OCI-LY7 (cell line): ENCODE results near the gene NEK9.

ENCODE experiments used
- EZH2phosphoT487 ChIP-seq: fragments of 200-600 bp; sonication (generic); IDR thresholded peaks from 2 replicates; pipeline ENCODE4 v1.6.1; 2018; ENCODE audit warnings: low read depth, borderline replicate concordance, mild to moderate bottlenecking, mixed run types, antibody characterized with exemption, low read length, moderate library complexity, mixed read lengths
- TF ChIP-seq, protein P1 (sequence below): fragments of 200-600 bp; sonication (generic); conservative IDR thresholded peaks from 2 replicates; pipeline ENCODE4 v1.5.1; 2014; ENCODE audit warnings: mild to moderate bottlenecking, antibody characterized with exemption, low read length, moderate library complexity, mixed read lengths

- TF ChIP-seq, protein P1, sequence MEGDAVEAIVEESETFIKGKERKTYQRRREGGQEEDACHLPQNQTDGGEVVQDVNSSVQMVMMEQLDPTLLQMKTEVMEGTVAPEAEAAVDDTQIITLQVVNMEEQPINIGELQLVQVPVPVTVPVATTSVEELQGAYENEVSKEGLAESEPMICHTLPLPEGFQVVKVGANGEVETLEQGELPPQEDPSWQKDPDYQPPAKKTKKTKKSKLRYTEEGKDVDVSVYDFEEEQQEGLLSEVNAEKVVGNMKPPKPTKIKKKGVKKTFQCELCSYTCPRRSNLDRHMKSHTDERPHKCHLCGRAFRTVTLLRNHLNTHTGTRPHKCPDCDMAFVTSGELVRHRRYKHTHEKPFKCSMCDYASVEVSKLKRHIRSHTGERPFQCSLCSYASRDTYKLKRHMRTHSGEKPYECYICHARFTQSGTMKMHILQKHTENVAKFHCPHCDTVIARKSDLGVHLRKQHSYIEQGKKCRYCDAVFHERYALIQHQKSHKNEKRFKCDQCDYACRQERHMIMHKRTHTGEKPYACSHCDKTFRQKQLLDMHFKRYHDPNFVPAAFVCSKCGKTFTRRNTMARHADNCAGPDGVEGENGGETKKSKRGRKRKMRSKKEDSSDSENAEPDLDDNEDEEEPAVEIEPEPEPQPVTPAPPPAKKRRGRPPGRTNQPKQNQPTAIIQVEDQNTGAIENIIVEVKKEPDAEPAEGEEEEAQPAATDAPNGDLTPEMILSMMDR = no peak
- TF ChIP-seq EZH2phosphoT487 = no peak
Observed at GRCh38 chr14:75077794-75078193, 49.1 kb downstream of the NEK9 start.
